Psoas muscle (tissue), 8 donors: ENCODE measurements around the gene NANOGP8. TPM values are rescaled to one million over a fixed set of nuclear protein-coding genes. Genes with fewer than 3 reads are reported as not detected.

Experiments
- ATAC-seq, 4 donors: fragments of 200-7000 bp; cut with Tn5 transposase; one replicate each; pipeline ENCODE4 v1.9.1; 2020; ENCODE audit warnings: moderate library complexity in 3 of 4, mild to moderate bottlenecking in 2 of 4
- DNase-seq, 2 donors: peaks; one replicate each; pipeline ENCODE4 v3.0.0-alpha.2; 2020
- H3K27ac ChIP-seq: fragments of 200-600 bp; one replicate; pipeline ENCODE4 v1.8.0; 2022
- H3K27me3 ChIP-seq, 3 donors: fragments of 200-600 bp in 1 of 3; one replicate each; pipeline versions ENCODE4 v1.6.1 to v1.8.0; 2013 to 2022; ENCODE audit warnings: low read length in 2 of 3, mild to moderate bottlenecking in 2 of 3, moderate library complexity in 1 of 3; ENCODE audit not compliant: insufficient read depth in 3 of 3
- H3K36me3 ChIP-seq, 2 donors: fragments of 200-600 bp in 1 of 2; one replicate each; pipeline versions ENCODE4 v1.6.1 to v1.8.0; 2013 to 2022; ENCODE audit warnings: low read depth in 1 of 2, mild to moderate bottlenecking in 1 of 2, moderate library complexity in 1 of 2; ENCODE audit not compliant: insufficient read depth in 1 of 2
- H3K4me1 ChIP-seq: fragments of 200-600 bp; one replicate; pipeline ENCODE4 v1.8.0; 2022
- H3K4me3 ChIP-seq: fragments of 200-600 bp; one replicate; pipeline ENCODE4 v1.8.0; 2022; ENCODE audit warnings: mild to moderate bottlenecking
- H3K9me3 ChIP-seq: fragments of 200-600 bp; one replicate; pipeline ENCODE4 v1.8.0; 2022
- CTCF ChIP-seq: fragments of 200-600 bp; IDR thresholded peaks from one replicate; pipeline ENCODE4 v1.8.0; 2022; ENCODE audit warnings: antibody characterized with exemption
- WGBS, 3 donors: extraction: QIAGEN DNeasy Blood & Tissue Kit; methylation state at CpG; one replicate each; pipeline versions ENCODE4 v1.1.6 to v1.1.7; 2013; 5-methylcytosine and 5-hydroxymethylcytosine counted together
- intact Hi-C, 2 donors: fragments of 100-400 bp; cut with DNase I; formaldehyde crosslinking; loops; one replicate each; pipeline versions ENCODE4 v1.11.0 to v1.14.2; 2022
- polyA plus RNA-seq, 3 donors: library from polyadenylated mRNA; stranded (reverse); fragments of 200-250 nt; gene quantifications; one replicate each; pipeline ENCODE4 v1.2.3, GENCODE V29; 2013
- total RNA-seq, 4 donors: library from RNA; stranded (reverse); fragmentation: NEBNext Ultra II Directional in 2 of 4; extraction: Animal tissue kit (Norgen Biotek cat#: 25700) in 2 of 4; gene quantifications; one replicate each; pipeline versions ENCODE4 v1.2.1 to v1.2.4, GENCODE V29; 2021 to 2023
- donor health status: healthy with polysubstance abuse.
- donor health status: DM: no; HTN: no; CAD: no; lungs with moderate emphysema.
- donor health status: Bipolar disorder and iron deficiency.
- donor health status: healthy.
- donor health status: DM: yes; HTN: yes; CAD: no.
- donor health status: DM: no; HTN: no; CAD: no.
- donor health status: DM: no; HTN: no; CAD: no.
- donor health status: DM: yes; HTN: yes; CAD: no.

Gene NANOGP8
- total and polyA plus RNA-seq, 7 donors: 0.07 to 0.27 TPM; not detected in 5

DNA sequence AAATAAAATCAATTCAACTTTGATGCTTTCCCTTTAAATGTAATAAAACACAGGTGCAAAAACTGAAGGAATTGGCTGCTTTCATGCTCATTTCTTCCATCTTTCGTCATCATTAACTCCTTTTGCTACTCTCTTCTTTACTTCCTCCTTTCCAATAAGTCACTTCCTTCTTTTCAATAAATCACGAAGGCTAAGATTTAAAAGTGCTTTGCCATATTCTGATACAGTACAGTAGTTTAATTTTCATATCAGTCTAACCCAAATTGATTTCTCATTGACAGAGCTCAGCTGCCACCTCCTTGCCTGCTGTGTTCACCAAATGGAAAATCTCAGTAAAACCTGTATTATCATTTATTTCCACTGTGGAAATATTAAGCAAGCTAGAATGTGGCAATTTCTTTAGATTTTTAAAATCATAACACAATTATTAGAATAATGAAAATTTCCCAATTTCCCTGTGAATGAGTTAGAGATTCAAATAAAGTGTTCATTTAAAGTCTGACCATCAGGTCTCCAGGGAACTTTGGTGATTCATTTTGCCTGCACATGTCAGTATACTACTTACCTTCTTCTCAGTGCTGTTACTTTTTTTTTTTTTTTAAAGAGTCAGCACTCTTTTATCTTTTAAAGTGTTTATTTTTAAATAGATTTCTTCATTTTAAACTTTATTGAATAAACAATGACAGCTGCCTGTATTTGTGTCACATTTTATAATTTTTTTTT, 41.6 kb downstream of the NANOGP8 start:
- ATAC-seq: no peak

GRCh38 chr15:35040339-35041255, 44.5 kb downstream of the NANOGP8 start:
- no peak overlapping the region for H3K4me3 ChIP-seq
- WGBS, 3 donors: 70 to 82% (median 77%) methylated on average over 8 of the region's 8 CpGs
- ATAC-seq (no peak), DNase-seq (no peak)
- no peaks in the 10 kb centered on the region for H3K36me3 ChIP-seq
- intact Hi-C loops: no loop called here
- H3K4me1 ChIP-seq: no peaks in the 10 kb centered on the region
- H3K9me3 ChIP-seq: no peaks in the 10 kb centered on the region
- no peak for TF ChIP-seq CTCF
- H3K27me3 ChIP-seq: no peaks in the 10 kb centered on the region
- H3K27ac ChIP-seq: no peak overlapping the region

More for the DNA sequence above, 41.6 kb downstream of the NANOGP8 start:
- 36 to 60% (median 48%) methylated on average over 2 of the region's 2 CpGs for WGBS, 3 donors
- no peaks in the 10 kb centered on the region for H3K36me3 ChIP-seq
- DNase-seq: no peak
- no peaks in the 10 kb centered on the region for H3K27me3 ChIP-seq
- H3K4me1 ChIP-seq: no peaks in the 10 kb centered on the region
- no peaks in the 10 kb centered on the region for H3K9me3 ChIP-seq
- TF ChIP-seq CTCF: no peak
- H3K4me3 ChIP-seq: no peak overlapping the region
- intact Hi-C loops: no loop called here
- no peak overlapping the region for H3K27ac ChIP-seq

DNA sequence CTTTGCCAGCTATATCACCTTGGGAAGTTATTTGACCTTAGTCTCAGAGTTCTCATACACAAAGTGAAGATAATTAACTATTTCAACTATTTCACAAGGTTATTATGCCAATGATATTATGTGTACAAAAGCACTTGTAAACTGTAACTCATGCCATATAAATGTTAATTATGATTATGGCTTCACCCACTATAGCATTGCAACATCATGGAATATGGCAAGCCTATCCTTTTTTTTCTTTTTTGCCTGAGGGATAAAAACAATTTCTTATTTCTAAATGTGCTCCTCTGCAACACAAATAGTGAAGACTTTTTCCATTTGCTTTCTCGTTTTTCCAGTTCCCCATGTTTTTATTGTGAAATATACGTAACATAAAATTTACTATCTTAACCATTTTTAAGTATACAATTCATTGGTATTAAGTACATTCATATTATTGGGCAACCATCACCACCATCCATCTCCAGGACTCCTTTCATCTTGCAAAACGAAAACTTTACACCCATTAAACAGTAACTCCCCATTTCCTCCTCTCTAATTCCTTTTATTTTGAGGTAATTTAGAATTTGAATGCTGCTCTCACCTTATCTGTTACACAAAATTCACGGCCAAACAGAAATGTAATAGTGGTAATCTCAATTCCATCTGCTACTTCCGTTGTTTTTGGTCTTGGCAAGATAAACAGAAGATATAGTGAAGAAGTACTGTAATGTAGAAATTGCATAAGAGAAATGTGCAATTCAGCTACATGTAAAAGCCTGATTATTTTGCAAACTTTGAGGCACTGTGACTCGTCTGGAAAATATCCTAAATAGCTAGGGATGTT, 46.3 kb downstream of the NANOGP8 start:
- Histone ChIP-seq H3K36me3 (no peaks in the 10 kb centered on the region), H3K27ac (no peak overlapping the region), H3K4me3 (no peak overlapping the region), H3K27me3 (no peaks in the 10 kb centered on the region), H3K9me3 (no peaks in the 10 kb centered on the region), H3K4me1 (no peaks in the 10 kb centered on the region)
- no peak for ATAC-seq
- intact Hi-C loops: no loop called here
- no peak for DNase-seq
- 61 to 67% (median 63%) methylated on average over 6 of the region's 6 CpGs for WGBS, 3 donors
- TF ChIP-seq CTCF: no peak

Other genes with a start within 250 kb of the NANOGP8 start
- gene AQR, start 115.6 kb downstream of the NANOGP8 start, total RNA-seq: 10 to 100 TPM in 2 of 4 donors, 1 to 10 TPM in 2; 8.4 to 12.2 (median 9.8) TPM
- 1 to 10 TPM; 3.4 to 7.4 (median 7.1) TPM for gene AQR, start 115.6 kb downstream of the NANOGP8 start, polyA plus RNA-seq
- gene ZNF770, start 97.0 kb downstream of the NANOGP8 start, total RNA-seq: 10 to 100 TPM; 39.9 to 52.7 (median 49.8) TPM
- 10 to 100 TPM; 16.2 to 70.6 (median 16.8) TPM for gene ZNF770, start 97.0 kb downstream of the NANOGP8 start, polyA plus RNA-seq